ENCODE results near the gene NIFK.

The NIFK gene

DNA sequence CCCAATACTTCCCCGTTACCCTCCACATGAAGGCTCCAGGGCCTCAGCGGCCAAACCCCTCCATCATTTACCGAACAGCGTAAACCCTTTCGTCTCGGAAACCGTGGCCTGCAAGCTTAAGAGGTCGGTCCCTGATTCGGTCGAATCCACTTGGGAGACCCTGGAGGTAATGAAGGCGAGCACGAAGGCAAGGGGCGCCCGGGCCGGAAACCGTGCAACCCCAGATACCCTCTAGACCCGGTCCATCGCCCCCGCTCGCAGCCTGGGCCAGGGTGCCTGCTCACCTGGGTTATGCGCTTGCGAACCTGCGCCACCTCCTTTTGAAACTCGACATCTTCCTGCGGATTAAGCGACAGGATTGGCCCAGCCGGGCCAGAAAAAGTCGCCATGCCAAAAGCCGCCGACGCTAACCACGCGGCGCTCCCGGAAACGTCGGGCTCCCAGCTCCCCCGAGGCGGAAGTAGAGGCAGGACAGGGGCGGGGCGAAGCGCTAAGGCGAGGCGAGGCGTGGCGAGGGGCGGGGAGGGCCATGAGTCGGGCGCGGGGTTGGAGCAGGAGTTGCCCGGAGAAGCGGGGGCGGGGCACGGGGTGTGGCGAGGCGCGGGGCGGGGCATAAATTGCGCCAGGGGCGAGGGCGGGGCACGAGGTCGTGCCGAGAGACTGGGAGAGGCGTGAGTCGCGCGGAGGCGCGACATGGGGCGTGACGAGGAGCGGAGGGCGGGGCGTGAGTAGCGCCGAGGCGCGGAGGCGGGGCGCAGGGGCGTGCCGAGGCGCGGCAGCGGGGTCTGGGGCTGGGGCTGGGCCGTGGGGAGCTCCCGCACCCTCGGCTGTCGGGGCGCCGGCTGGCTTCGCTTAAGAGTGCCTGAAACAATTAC lies at the start of gene NIFK:
TSS of gene NIFK (minus strand) at position 414 of the 875 bp plus-strand sequence. CDS start at position 389, 25 bp downstream.
- peak; percentile 87 for DNase-seq (ENCODE audit: low read depth, low spot score)

DNA sequence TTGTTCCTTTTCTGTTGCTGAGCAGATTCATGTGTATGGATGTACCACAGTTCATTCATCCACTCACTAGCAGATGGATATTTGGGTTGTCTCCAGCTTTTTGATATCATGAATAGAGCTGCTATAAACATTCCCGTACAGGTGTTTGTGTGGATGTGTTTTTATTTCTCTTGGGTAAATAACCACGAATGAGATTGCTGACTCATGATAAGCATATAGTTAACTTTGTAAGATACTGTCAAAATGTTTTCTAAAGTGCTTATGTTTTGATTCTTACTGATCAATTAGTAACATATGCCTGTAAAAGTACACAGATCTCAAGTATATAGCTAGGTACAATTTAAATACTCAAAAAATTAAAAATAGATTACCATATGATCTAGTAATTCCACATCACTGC lies 46.5 kb upstream of the NIFK start:
- DNase-seq (ENCODE audit: low read depth, low spot score) = no peak

- no peak for DNase-seq (ENCODE audit: low read depth, low spot score)
Observed at GRCh38 chr2:121778741-121779487, 42.2 kb upstream of the NIFK start.

DNA sequence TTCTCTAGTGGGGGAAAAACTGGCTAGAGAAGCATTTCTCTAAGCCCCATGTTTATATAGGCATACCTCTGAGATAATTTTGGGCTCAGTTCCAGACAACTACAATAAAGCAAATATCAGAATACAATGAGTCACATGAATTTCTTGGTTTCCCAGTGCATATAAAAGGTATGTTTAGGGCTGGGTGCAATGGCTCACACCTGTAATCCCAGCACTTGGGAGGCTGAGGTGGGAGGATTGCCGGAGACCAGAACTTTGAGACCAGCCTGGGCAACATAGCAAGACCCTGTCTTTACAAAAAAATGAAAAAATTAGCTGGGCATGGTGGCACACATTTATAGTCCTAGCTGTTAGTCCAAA lies 41.0 kb upstream of the NIFK start:
- no peak for DNase-seq (ENCODE audit: low read depth, low spot score)

- no peak for DNase-seq (ENCODE audit: low read depth, low spot score)
Observed at GRCh38 chr2:121776885-121777698, 40.4 kb upstream of the NIFK start.

DNA sequence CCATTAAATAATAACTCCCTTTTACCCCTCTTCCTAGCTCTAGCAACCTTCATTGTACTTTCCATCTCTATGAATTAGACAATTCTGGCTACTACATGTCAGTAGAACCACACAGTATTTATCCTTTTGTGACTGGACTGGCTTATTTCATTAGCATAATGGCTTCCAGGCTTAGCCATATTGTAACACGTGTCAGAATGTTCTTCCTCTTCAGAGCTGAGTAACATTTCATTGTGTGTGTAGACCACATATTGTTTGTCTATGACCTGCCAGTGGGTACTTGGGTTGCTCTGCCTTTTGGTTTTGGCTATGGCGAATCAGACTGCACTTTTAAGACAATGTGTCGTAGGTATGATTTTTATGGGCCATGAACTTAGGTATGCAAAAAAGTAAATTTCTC lies 39.7 kb upstream of the NIFK start:
- no peak for DNase-seq (ENCODE audit: low read depth, low spot score)

GRCh38 chr2:121774235-121774634 lies 37.6 kb upstream of the NIFK start:
- no peak for DNase-seq (ENCODE audit: low read depth, low spot score)

- DNase-seq (ENCODE audit: low read depth, low spot score) = no peak
Observed at GRCh38 chr2:121771976-121772742, 35.5 kb upstream of the NIFK start.

- DNase-seq (ENCODE audit: low read depth, low spot score) = no peak
Observed at GRCh38 chr2:121768143-121768755, 31.6 kb upstream of the NIFK start.

GRCh38 chr2:121766624-121767023 lies 29.9 kb upstream of the NIFK start:
- no peak for DNase-seq (ENCODE audit: low read depth, low spot score)

- DNase-seq (ENCODE audit: low read depth, low spot score) = no peak
Observed at GRCh38 chr2:121764681-121765228, 28.1 kb upstream of the NIFK start.

- peak; percentile 96 for DNase-seq (ENCODE audit: low read depth, low spot score)
Observed at GRCh38 chr2:121755237-121756111, 18.8 kb upstream of the NIFK start, which contains the start of gene TSN. Gene TSN, plus strand, starts transcription at chr2:121755651. Its CDS starts 129 bp downstream, at chr2:121755780.

GRCh38 chr2:121754851-121755236 lies 18.2 kb upstream of the NIFK start:
- DNase-seq (ENCODE audit: low read depth, low spot score) = no peak

- DNase-seq (ENCODE audit: low read depth, low spot score) = no peak
Observed at GRCh38 chr2:121748202-121748601, 11.5 kb upstream of the NIFK start.

DNA sequence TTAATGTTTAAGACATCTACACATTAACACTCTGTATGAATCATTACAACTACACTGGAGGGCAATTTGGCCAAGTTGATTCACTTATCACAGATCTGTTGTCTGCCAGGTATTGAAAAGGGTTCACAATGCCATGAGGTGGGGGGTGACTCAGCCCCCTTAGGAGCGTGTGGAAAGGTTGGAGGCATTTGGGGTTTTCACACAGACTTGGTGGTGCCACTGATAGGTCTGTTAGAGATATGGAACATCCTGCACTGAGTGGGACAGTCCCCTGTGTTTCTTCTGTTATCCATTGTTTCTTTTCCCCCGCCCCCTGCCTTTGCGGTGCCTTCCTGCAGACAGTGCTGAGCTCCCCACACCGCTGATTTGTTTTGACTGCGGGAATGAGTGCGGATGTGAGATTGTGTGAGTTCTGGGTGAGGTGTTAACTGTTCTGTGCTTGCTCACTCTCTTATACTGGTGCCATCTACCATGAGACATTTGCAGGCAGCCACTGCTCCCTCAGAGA lies 9.4 kb upstream of the NIFK start:
- DNase-seq (ENCODE audit: low read depth, low spot score) = no peak

GRCh38 chr2:121741450-121741849 lies 4.8 kb upstream of the NIFK start:
- DNase-seq (ENCODE audit: low read depth, low spot score) = no peak

- DNase-seq (ENCODE audit: low read depth, low spot score) = no peak
Observed at GRCh38 chr2:121740973-121741372, 4.3 kb upstream of the NIFK start.

GRCh38 chr2:121736140-121736461 lies 574 bp downstream of the NIFK start:
- no peak for DNase-seq (ENCODE audit: low read depth, low spot score)

DNA sequence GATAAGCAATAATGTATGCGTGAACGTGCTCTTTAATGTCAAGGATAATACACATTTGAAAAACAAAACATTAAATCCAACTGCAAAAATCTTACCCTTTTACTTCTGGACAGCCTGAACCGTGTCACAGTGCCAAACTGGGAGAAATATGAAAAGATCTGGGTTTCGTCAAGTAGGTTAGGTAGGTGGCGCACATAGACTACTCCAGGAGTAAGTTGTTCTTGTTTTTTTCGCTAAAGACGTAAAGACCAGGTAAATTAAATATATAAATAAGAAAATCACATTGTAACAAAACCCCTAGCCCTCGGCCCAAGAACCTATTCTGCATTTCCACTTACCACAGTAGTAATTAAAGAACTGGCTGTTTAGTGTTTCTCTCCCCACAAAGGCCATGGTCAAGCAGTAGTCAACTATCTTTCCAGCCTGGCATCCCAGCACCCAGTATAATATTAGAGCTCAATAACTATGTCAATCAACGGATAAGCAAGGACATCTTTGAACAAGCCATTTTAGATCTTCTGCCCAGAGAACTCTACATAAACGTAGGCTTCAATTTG lies 1.1 kb downstream of the NIFK start:
- DNase-seq (ENCODE audit: low read depth, low spot score) = no peak

Data from brain pericyte (primary cell).